HL-60/S4 (cell line): ENCODE results near the gene LRRC4B.

Experiments used
- in situ Hi-C: fragments of 300-500 bp; cut with MboI; formaldehyde crosslinking; loops from 2 replicates; pipeline ENCODE4 v1.14.3; 2022; ENCODE audit warnings: low sequenced_read_pairs

LRRC4B gene

GRCh38 chr19:50573741-50574461, 5.7 kb upstream of the LRRC4B start:
- in situ Hi-C loops = no loop called here

- in situ Hi-C loops = no loop called here
These were observed 2.8 kb upstream of the LRRC4B start for GRCh38 chr19:50570997-50571396.

GRCh38 chr19:50569938-50570540, 1.8 kb upstream of the LRRC4B start:
- in situ Hi-C loops = no loop called here

- in situ Hi-C loops = no loop called here
These were observed 778 bp upstream of the LRRC4B start for GRCh38 chr19:50568728-50569698.

GRCh38 chr19:50567052-50567841, 988 bp downstream of the LRRC4B start:
- in situ Hi-C loops = no loop called here

GRCh38 chr19:50565984-50566903, 2.0 kb downstream of the LRRC4B start:
- in situ Hi-C loops = no loop called here

- in situ Hi-C loops = no loop called here
These were observed 3.8 kb downstream of the LRRC4B start for GRCh38 chr19:50564229-50565105.

GRCh38 chr19:50563597-50563996, 4.6 kb downstream of the LRRC4B start:
- in situ Hi-C loops = no loop called here

GRCh38 chr19:50562996-50563395, 5.2 kb downstream of the LRRC4B start:
- in situ Hi-C loops = no loop called here

GRCh38 chr19:50562329-50562728, 5.9 kb downstream of the LRRC4B start:
- in situ Hi-C loops = no loop called here

GRCh38 chr19:50559636-50560035, 8.6 kb downstream of the LRRC4B start:
- in situ Hi-C loops = no loop called here

GRCh38 chr19:50558449-50558848, 9.8 kb downstream of the LRRC4B start:
- in situ Hi-C loops = no loop called here

- in situ Hi-C loops = no loop called here
These were observed 10.2 kb downstream of the LRRC4B start for GRCh38 chr19:50558039-50558438.

GRCh38 chr19:50557009-50557613, 11.1 kb downstream of the LRRC4B start:
- in situ Hi-C loops = no loop called here

- in situ Hi-C loops = no loop called here
These were observed 11.8 kb downstream of the LRRC4B start for GRCh38 chr19:50556282-50557008.

- in situ Hi-C loops = no loop called here
These were observed 12.6 kb downstream of the LRRC4B start for GRCh38 chr19:50555450-50556281.

- in situ Hi-C loops = no loop called here
These were observed 13.2 kb downstream of the LRRC4B start for GRCh38 chr19:50555033-50555432.
